Hepatocyte (in vitro differentiated cells): ENCODE data around the gene FLAD1.

Source experiments
- EZH2phosphoT487 ChIP-seq: fragments of 200-600 bp; sonication (generic); IDR thresholded peaks from one replicate; pipeline ENCODE4 v1.6.1; 2018; ENCODE audit warnings: antibody characterized with exemption, mild to moderate bottlenecking, low read depth, moderate library complexity; ENCODE audit not compliant: unreplicated experiment, severe bottlenecking
- TF ChIP-seq, protein P1 (sequence below): fragments of 200-600 bp; sonication (generic); IDR thresholded peaks from 2 replicates; pipeline ENCODE4 v1.5.1; 2016; ENCODE audit warnings: antibody characterized with exemption, mild to moderate bottlenecking; ENCODE audit not compliant: poor library complexity

DNA sequence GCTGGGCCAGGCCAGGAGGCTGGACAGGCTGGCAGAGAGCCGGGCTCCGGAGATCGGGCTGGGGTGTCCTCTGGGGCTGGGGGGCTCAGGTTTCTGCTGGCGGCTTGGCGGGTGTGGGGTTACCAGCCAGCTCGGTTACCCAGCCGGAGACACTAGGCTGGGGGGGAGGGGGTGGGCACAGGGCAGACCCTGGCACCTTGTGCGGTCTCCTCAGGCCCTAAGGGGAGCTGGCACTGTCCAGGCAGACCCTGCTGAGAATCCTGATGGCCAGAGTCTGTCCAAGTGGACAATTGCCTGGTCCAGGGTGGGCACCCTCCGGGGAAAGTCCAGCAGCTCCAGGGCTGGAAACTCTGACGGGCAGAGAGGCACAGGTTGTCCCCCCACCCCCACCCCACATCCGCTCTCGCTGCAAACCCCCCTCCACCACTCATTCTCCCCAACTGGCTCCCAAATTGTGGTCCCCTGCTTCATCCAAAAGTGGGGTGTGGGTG is 26.1 kb downstream of the FLAD1 start:
- TF ChIP-seq, protein P1, sequence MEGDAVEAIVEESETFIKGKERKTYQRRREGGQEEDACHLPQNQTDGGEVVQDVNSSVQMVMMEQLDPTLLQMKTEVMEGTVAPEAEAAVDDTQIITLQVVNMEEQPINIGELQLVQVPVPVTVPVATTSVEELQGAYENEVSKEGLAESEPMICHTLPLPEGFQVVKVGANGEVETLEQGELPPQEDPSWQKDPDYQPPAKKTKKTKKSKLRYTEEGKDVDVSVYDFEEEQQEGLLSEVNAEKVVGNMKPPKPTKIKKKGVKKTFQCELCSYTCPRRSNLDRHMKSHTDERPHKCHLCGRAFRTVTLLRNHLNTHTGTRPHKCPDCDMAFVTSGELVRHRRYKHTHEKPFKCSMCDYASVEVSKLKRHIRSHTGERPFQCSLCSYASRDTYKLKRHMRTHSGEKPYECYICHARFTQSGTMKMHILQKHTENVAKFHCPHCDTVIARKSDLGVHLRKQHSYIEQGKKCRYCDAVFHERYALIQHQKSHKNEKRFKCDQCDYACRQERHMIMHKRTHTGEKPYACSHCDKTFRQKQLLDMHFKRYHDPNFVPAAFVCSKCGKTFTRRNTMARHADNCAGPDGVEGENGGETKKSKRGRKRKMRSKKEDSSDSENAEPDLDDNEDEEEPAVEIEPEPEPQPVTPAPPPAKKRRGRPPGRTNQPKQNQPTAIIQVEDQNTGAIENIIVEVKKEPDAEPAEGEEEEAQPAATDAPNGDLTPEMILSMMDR: no peak
- no peak for TF ChIP-seq EZH2phosphoT487
